GM21723 (cell line): ENCODE measurements around the gene FXYD6.

Experiments used
- ATAC-seq: cut with Tn5 transposase; IDR thresholded peaks from one replicate; pipeline ENCODE4 v1.9.1; 2021; ENCODE audit warnings: mild to moderate bottlenecking, moderate library complexity; ENCODE audit not compliant: unreplicated experiment

Gene FXYD6

DNA sequence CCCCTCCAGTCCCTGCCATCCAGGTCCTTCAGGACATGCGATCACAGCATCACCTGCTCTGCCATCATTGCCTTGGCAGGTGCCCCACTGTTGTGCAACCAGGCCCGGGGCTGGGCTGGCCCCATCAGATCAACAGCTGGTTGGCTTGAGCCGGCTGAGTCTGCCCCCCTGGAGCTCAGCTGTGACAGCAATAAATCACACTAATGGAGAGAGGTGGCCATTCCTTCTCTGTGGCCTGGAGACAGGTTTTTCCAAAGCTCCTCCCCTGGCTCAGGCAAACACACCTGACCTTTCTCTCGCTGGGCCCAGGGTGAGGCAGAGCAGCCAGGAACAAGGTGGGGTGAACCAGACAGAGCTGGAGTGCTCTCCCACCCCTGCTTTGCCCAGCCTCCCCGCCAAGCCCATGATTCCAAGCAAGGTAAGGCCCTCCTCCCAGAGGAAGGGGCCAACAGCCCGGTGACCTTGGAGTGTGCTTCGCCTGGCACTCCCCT, 43.0 kb downstream of the FXYD6 start:
- ATAC-seq = no peak

DNA sequence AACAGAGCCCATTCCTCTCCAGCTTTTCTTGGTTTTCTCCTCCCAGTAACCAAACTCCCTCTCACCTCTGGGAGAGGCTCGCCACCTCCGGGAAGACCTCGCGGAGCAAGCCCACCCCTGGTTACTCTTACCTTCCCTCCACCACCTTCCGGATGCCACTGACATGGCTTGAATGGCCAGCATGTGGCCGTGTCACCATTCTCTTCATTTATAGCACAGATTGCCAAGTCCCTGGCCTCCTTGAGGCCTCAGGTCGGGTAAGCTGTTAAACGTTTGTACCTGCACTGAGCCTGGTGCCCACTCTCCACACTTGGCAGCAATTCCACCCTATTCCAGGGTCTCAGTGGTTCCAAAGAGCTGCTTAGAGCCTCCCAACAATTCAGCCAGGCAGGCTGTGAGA, 43.9 kb downstream of the FXYD6 start:
- ATAC-seq = no peak

DNA sequence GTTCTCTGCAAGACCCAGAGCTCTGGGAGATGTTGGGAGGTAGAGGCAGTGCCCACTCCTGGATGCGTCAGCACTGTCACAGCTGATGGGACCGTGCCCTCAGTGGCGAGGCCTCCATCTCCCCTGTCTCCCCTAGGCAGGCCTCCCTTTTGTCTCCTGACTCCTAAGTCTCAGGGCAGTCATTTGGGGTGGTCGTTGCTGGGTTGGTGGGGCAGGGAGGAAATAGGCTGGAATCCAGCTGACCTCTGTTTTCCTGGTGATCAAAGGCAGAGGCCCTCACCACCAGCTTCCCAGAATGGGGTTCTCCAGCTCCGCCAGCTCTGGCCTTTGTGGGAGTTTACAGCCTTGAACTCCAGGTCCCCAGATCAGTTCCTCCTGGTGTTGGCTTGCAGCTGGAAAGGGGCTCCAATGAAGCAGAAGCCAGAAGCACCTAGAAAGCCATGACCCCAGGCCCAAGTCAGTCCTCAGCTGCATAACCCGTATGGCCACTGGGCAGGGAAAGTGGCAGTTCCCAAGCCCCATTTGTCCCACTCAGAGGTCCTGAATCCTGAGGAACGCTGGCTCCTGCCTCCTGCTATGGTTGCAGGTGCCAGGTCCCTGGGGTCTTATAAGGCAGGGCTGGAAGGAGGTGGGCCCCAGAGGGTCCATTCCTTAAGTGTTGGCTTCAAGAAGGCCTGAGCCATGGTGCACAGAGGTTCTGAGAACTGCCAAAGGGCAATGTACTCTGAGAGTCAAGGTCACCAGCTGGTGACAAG, 44.6 kb downstream of the FXYD6 start:
- ATAC-seq = no peak

DNA sequence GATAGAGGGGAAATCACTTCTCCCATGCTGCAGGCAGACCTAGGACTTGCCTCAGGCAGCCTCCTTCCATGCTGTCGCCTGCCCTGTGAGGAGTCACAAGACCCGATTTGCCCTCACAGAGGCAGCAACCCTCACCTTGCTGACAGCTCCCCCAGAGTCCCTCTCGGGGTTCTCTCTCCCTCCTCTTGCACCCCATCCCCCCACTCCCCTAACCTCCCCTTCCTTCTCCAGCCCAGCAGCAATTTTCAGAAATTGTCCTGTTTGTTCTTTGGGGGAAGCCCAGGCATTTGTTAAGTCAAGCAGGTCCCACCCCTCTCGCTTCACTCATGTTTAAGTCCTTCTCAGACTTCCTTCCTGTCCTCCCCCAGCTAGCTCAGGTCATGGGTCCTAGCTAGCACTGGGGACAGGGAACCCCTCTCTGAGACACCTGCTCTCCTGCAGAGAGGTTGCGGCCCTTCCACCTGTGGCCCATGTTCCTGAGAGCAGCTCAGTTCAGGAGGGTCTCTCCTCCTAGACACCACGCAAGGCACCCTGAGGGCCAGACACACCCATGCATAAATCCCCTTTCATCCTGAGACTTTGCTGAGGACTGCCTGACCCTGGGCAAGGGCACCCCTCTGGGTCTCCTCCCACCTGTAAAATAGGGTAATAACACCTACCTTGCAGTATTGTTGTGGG, 45.6 kb downstream of the FXYD6 start:
- no peak for ATAC-seq

DNA sequence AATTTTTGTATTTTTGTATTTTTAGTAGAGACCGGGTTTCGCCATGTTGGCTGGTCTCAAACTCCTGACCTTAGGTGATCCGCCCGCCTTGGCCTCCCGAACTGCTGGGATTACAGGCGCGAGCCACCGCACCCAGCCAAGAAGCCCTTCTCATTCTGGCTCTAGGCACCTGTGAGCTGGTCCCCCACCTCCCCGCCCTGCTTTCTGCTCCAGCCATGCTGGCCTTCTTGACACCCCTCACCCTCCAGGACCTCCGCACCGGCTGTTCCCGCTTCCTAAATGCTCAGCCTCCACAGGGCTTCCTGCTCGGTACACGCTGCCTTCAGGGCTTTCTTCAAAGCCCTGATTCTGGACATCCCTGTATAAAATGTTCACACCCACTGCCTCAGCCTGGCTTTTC, 46.4 kb downstream of the FXYD6 start:
- ATAC-seq = no peak

DNA sequence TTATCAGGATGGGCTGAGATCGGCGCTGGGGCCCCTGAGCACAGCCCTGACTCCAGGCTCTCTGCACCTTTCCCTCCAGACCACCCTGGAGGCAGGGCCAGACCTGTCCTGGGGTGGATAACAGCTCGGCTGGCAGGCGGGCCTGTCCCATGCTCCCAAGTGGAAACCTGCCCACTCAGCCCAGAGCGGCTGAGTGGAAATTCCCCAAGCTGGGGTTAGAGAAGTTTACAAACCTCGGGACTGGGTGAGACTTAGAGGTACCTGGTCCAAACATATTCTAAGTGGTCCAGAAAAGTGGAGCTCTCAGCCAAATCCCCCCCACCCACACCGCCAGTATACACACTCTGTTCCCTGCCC, 47.1 kb downstream of the FXYD6 start:
- no peak for ATAC-seq

DNA sequence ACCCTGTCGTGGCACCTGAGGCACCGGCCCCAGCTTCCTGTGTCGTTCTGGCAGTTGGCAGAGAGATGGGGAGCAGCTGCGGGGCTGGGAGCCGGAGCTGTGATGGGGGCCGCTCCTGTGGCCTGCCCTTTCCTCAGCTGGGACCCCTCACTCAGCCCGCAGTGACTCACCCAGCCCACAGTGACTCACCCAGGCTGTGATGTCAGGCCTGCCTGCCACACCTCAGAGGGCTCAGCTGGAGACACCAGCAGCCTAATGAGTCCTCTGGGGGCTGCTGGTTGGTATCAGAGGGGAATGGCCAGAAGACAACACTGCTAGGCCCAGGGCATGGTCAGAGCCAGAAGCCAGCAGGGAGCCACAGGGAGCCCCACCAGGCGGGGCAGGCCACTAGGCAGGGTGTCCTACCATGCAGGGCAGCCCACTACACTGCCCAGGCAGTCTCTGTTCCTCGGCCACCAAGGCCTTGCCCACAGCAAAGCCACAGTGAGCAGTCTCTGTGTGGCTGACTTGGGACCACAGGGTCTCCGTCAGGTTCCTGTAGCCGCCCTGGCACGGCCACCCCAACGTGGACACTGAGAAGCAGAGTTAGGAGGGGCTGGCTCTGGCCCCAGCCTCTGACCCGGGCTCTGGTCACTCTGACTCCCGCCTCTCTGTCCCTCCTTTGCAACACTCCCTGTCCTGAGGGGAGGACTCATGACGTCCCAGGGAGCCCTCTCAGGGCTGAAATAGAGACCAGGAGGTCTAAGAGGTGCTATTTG, 47.7 kb downstream of the FXYD6 start:
- no peak for ATAC-seq

DNA sequence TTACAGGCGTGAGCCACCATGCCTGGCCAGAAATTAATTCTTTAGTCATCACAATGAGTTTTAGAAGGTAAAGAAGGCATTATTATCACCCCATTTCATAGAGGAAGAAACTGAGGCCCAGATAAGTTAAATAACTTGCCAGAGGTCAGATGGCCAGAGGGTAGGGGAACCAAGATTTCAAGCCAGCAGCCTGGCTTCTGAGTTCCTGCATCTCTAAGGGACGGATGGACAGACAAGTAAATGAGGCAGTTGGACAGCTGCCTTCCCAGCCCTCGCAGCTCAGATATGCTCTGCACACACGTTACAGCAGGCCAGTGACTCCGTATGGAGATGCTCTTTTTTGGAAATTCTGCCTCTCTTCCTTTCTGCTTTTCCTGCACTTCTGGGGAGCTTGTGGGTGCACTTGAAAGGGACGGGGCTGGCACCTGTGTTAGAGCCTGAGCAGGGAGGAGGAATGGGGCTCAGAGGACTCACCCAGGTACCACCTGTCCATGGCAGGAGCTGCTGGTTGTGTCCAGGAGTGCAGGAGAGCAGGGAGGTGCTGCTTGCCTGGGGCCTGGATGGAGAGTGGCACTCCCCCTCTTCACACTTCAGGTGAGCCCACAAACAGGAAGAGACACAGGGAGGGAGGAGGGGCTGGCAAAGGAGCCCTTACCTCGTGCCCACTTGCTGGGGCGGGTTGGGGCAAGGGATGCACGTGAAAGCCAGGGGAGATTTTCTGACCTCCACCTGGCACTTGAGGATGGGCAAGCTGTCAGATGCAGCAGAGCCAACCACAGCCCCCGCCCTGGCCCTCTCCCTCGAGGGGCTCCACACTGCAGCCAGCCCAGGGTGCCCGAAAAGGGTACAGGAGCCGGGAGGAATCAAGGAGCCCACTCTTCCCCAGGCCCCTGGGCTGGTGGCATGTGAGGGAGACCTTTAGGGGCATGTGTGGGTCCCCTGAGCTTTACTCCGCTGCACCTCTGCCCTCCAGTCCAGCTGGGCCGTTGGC, 48.6 kb downstream of the FXYD6 start:
- no peak for ATAC-seq

DNA sequence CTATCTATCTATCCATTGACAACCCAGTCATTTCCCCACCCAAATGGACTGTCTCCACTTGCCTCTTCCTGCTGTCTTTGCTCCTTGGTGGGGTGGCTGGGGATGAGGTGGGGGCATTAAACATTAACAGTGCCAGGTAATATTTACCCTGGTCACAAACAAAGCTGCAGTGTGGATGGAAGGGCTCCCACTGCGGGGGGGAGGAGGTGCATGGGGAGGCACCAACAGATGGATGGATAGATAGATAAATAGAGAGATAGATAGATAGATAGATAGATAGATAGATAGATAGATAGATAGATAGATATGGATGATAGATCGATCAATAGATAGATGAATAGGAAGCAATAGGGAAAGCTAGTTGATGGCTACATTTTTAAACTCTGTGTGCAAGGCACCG, 49.6 kb downstream of the FXYD6 start:
- no peak for ATAC-seq

DNA sequence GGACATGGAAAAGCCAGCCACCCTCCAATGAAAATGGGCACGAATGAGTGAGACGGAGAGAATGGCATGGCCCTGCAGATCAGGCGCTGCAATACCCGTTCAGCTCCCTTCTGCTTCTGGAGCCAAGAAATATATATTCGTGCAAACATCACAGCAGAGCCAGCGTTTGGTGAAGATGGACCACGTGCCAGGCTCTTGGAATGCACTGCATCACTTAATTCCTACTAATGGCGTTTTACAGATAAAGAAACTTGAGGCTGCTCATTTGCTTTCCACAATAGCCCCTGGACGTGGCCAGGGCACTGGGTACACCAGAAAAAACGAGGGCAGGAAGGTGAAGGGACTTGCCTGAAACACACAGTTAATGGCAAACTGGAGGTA, 50.3 kb downstream of the FXYD6 start:
- no peak for ATAC-seq

DNA sequence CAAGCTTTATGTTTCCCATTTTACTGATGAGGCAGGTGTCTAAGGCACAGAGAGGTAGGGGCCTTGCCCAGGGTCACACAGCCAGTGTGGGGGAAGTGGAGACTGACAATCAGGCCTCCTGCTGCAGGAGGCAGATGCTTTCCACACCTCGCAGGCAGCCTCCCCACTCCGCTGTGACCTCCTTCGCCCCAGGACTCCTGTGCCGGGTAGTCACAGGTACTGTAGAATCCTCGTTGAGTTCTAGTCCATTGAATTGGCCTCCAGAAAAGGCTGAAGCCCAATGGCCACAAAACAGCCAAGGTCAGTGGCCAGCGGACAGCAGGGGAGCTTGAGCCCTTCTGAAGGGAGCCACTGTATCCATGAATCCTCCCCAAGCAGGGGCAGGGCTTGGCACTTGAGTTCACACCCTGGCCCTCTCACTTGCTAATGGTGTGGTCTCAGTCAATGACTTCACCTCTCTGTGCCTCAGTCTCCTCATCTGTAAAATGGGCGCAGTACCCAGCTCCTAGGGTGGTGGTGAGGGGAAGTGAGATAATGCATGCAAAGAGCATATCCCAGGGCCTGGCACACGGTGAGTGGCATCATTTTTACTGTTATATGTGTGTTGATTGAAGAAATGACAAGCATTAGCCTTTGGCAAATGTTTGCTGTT, 50.8 kb downstream of the FXYD6 start:
- ATAC-seq = no peak

DNA sequence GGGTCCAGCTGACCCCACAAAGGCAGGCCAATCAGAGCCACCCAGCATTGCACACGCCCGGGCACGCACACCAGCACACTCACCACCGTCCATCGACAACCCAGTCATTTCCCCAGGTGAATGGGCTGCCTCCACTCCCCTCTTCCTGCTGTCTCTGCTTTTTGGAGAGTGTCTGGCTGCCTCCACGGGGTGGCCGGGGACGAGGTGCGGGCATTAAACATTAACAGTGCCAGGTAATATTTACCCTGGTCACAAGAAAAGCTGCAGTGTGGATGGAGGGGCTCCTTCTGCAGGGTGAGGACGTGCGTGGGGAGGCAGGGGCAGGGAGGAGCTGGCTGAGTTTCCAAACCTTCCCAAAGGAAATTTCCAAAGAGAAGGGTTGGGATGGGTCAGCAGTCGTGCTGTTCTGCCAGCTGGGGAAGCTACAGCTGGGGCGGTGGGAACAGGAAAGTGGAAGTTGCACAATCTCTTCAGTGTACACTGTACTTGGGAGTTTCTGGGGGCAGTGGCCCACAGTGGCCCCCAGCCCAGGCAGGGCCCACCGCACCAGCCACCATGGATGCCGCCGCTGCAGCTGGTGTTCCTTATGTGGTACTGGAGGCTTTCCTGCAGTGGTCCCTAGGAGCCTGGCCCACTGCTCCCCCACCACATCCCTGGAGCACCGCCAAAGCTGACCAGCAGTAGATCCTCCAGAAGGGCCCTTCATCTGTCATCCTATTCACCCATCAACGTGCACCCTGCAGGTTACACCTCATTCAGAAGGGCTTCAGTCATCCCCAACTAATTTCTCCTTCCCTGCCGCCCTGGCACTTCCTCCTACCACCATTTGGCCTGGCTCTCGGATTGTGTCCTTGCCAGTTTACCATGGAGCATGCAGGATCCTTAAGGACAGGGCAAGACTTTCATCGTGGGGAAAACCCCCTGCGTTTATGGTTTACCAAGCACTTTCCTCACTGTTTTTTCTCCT, 51.6 kb downstream of the FXYD6 start, which contains the start of gene FXYD2:
FXYD2 (minus strand) TSS at position 174 of the 967 bp plus-strand sequence; CDS start at position 108, 66 bp downstream.
- ATAC-seq = no peak

DNA sequence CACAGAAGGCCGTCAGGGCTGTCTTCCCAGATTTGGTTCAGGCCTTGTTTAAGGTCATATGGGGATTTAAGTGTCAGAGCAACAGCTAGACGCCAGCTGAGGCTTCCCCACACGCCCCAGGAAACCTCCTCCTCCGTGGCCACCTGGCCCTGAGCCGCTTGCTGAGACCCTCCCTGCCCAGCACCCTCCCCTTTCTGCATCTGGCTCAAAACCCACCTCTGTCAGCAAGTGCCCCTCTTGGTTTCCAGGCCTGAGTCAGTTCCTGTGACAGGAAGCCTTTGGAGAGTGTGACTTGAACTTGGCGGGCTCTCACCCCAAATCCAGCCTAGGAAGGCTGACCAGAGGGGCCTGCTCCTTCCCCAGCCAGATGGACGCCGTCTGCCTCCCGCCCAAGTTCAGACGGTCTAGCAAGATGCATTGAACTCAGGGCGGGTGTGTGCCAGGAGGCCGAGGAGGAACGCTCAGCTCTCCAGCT, 52.5 kb downstream of the FXYD6 start:
- no peak for ATAC-seq

DNA sequence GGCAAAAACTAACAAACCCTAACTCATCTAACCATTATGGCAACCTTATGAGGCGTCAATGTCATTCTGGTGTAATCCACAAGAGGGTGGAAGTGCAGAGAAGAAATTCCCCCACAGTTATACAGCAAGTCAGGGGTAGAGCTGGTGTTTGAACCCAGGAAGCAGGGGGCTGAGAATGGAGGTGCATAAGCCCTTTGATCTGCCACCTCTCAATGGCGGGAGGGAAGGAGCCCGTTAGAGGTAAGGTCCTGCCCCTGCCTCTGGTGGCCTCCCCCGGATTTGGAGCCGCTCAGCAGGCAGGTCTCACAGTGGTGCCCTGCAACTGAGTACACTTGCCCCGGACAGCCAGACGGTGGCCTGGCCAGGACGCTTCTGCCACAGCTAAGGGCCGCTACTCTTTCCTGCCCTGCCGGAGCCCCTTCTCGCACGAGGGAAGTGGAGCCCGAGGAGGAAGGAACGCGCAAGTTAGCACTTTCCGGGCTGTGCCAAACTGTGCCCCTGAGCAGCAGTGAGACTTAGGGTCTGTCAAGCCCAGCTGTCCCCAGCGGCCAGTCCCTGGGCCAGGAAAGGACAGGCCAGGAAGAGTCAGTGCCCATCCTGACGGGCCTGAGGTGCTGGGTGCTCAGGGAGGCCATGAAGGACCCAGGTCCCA, 53.0 kb downstream of the FXYD6 start:
- ATAC-seq = no peak

DNA sequence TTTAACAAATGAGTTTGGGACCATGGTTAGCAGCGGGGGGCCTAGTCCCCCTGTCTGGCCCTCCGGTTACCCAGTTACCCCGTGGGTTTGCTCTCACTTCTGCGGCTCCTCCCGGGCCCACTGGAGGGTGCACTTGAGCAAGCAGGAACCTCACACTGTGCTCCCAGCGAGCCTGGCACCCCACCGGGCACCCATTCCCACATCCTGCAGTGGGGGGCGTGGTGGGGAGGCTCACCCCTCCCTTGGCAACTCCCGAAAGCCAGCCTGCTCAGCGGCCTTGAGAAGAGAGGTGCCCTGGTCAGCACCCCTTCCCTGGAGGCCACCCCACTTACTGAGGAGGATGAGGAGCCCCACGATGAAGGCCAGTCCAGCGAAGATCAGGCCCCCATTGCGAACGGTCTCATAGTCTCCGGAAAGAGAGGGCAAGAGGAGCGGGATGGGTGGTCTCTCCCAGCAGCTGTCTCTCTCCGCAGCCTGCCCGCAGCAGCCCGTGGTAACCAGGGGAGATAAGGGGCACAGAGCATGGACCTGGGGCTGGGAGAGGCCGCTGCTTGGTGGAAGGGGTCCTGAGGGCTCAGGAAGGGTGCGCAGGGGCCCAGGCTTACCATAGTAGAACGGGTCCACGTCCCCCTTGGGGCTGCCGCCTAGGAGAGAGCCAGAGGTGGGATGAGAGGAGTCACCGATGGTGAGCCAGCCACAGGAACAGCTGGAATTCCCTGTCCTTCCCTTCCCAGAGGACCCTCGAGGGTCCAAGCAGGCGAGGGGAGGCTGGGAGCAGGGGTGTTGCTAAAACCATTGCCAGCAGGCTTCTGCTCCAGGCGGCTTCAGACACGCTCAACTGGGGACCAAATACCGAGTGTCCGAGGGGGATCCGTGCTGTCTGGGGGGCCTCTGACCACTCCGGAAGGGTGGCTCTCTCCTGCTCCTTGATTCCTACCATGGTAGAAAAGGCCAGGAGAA, 54.1 kb downstream of the FXYD6 start:
- ATAC-seq = no peak

DNA sequence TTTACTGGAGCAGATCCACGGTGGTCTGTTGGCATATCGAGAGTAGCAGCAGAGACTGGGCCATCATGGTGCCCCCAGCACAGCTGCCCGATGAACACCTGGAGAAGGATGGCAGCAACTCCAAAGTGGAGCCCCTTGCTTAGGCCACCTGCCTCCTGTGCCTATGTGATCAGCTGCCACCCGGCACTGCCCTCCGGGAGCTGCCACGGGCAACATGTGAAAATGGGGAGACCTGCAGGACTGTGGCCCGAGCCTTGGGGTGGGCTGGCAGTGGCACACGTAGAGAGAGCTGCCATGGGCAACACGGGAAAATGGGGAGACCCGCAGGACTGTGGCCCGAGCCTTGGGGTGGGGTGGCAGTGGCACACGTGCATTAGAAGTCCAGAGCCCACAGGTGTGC, 55.0 kb downstream of the FXYD6 start:
- ATAC-seq = no peak

DNA sequence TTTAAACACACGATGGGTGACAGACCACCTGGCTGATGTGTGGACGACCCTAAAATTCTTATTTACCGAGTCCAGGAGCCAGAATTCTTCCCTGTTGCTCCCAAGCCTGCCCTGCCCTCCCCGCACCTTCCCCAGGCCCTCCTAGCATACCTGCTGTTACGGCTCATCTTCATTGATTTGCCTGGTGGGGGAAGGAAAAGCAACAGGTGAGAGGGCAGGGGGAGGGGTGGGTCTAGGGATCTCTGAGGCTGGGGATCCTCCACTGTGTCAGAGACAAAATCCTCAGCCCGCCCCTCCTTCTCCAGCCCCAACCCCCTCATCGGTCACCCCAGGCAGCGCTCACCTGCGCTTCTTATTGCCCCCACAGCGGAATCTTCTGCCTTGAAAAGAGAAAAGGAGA, 55.9 kb downstream of the FXYD6 start:
- ATAC-seq = no peak
